Type B pancreatic cell (in vitro differentiated cells): ENCODE data around the gene PRAMEF27. TPM values are rescaled to one million over a fixed set of nuclear protein-coding genes. Genes with fewer than 3 reads are reported as not detected.
"Not testable (repeated sequence)": the region's sequence is repeated elsewhere in the genome, so short reads cannot be mapped to it uniquely, and the experiment has no call there.

Experiments
- DNase-seq: peaks from one replicate; pipeline ENCODE4 v3.0.0; 2021; ENCODE audit warnings: mixed read lengths; ENCODE audit not compliant: unreplicated experiment; ENCODE audit errors: extremely low spot score
- H3K27ac Mint-ChIP-seq: 2 replicates; pipeline ENCODE4 v1.8.0; 2021; ENCODE audit warnings: mild to moderate bottlenecking, mixed read lengths
- H3K27me3 Mint-ChIP-seq: 2 replicates; pipeline ENCODE4 v1.8.0; 2021; ENCODE audit warnings: mixed read lengths
- H3K36me3 Mint-ChIP-seq: 2 replicates; pipeline ENCODE4 v1.8.0; 2021; ENCODE audit warnings: mixed read lengths
- H3K4me1 Mint-ChIP-seq: one replicate; pipeline ENCODE4 v1.8.0; 2021; ENCODE audit warnings: mixed read lengths; ENCODE audit not compliant: unreplicated experiment
- H3K4me3 Mint-ChIP-seq: 2 replicates; pipeline ENCODE4 v1.8.0; 2021; ENCODE audit warnings: mild to moderate bottlenecking, mixed read lengths
- H3K9me3 Mint-ChIP-seq: 2 replicates; pipeline ENCODE4 v1.8.0; 2021; ENCODE audit warnings: mixed read lengths
- long read RNA-seq: library from polyadenylated mRNA; unstranded; transcript quantifications from one replicate; pipeline ENCODE4 v2.0.0, GENCODE V29; 2020
- total RNA-seq: library from RNA; stranded (reverse); gene quantifications from 2 replicates; pipeline ENCODE4 v1.2.1, GENCODE V29; 2021; ENCODE audit warnings: low replicate concordance

Gene PRAMEF27
- total RNA-seq = not detected in 2 replicates
- long read RNA-seq = 0 reads

- H3K27me3 Mint-ChIP-seq, H3K4me1 Mint-ChIP-seq, H3K9me3 Mint-ChIP-seq, H3K36me3 Mint-ChIP-seq, H3K27ac Mint-ChIP-seq, H3K4me3 Mint-ChIP-seq, DNase-seq: not testable (repeated sequence)
Observed at GRCh38 chr1:13056475-13056874, at the start of gene PRAMEF27. Gene PRAMEF27 (minus strand): TSS chr1:13056575. CDS start chr1:13053659, 2,916 bp downstream.

- not testable (repeated sequence) for DNase-seq, H3K4me3 Mint-ChIP-seq, H3K4me1 Mint-ChIP-seq
Observed at GRCh38 chr1:13070474-13070873, 14.1 kb upstream of the PRAMEF27 start, which contains the start of gene PRAMEF25. Gene PRAMEF25 (plus strand): TSS chr1:13070774. CDS start chr1:13073694, 2,920 bp downstream.

GRCh38 chr1:13019846-13020245, 36.5 kb downstream of the PRAMEF27 start:
- H3K9me3 Mint-ChIP-seq, H3K4me3 Mint-ChIP-seq, DNase-seq, H3K27ac Mint-ChIP-seq, H3K36me3 Mint-ChIP-seq, H3K4me1 Mint-ChIP-seq, H3K27me3 Mint-ChIP-seq: not testable (repeated sequence)

More at GRCh38 chr1:13070474-13070873, 14.1 kb upstream of the PRAMEF27 start, which contains the start of gene PRAMEF25:
- not testable (repeated sequence) for H3K27ac Mint-ChIP-seq, H3K36me3 Mint-ChIP-seq, H3K9me3 Mint-ChIP-seq, H3K27me3 Mint-ChIP-seq

- not testable (repeated sequence) for H3K27me3 Mint-ChIP-seq, H3K27ac Mint-ChIP-seq, H3K4me1 Mint-ChIP-seq, H3K9me3 Mint-ChIP-seq, H3K36me3 Mint-ChIP-seq, H3K4me3 Mint-ChIP-seq, DNase-seq
Observed at GRCh38 chr1:13011932-13012331, 44.4 kb downstream of the PRAMEF27 start.

- not testable (repeated sequence) for H3K4me1 Mint-ChIP-seq, H3K4me3 Mint-ChIP-seq, H3K27ac Mint-ChIP-seq, H3K9me3 Mint-ChIP-seq, H3K36me3 Mint-ChIP-seq, DNase-seq, H3K27me3 Mint-ChIP-seq
Observed at GRCh38 chr1:13009348-13009747, 47.0 kb downstream of the PRAMEF27 start.

GRCh38 chr1:13005732-13006131, 50.6 kb downstream of the PRAMEF27 start:
- H3K27me3 Mint-ChIP-seq, H3K36me3 Mint-ChIP-seq, H3K4me3 Mint-ChIP-seq, H3K9me3 Mint-ChIP-seq, H3K4me1 Mint-ChIP-seq, H3K27ac Mint-ChIP-seq, DNase-seq: not testable (repeated sequence)

Other genes with a start within 250 kb of the PRAMEF27 start
- gene PRAMEF11, start 225.2 kb downstream of the PRAMEF27 start, total RNA-seq = not detected in 2 replicates
- not detected in 2 replicates for gene HNRNPCL1, start 207.9 kb downstream of the PRAMEF27 start, total RNA-seq
- not detected in 2 replicates for gene PRAMEF2, start 199.5 kb downstream of the PRAMEF27 start, total RNA-seq
- not detected in 2 replicates for gene PRAMEF4, start 170.4 kb downstream of the PRAMEF27 start, total RNA-seq
- not detected in 2 replicates for gene PRAMEF10, start 158.3 kb downstream of the PRAMEF27 start, total RNA-seq
- not detected in 2 replicates for gene PRAMEF7, start 140.0 kb downstream of the PRAMEF27 start, total RNA-seq
- not detected in 2 replicates for gene PRAMEF6, start 109.0 kb downstream of the PRAMEF27 start, total RNA-seq
- gene HNRNPCL3, start 4.2 kb upstream of the PRAMEF27 start, total RNA-seq = not detected in 2 replicates
- not detected in 2 replicates for gene PRAMEF25, start 14.2 kb upstream of the PRAMEF27 start, total RNA-seq
- gene HNRNPCL2, start 60.3 kb upstream of the PRAMEF27 start, total RNA-seq = not detected in 2 replicates
- gene PRAMEF26, start 99.4 kb upstream of the PRAMEF27 start, total RNA-seq = not detected in 2 replicates
- not detected in 2 replicates for gene HNRNPCL4, start 109.1 kb upstream of the PRAMEF27 start, total RNA-seq
- gene PRAMEF9, start 115.3 kb upstream of the PRAMEF27 start, total RNA-seq = not detected in 2 replicates
- gene PRAMEF13, start 144.8 kb upstream of the PRAMEF27 start, total RNA-seq = not detected in 2 replicates
- not detected in 2 replicates for gene PRAMEF18, start 169.6 kb upstream of the PRAMEF27 start, total RNA-seq
- not detected in 2 replicates for gene PRAMEF5, start 197.6 kb upstream of the PRAMEF27 start, total RNA-seq
- gene PRAMEF8, start 228.6 kb upstream of the PRAMEF27 start, total RNA-seq = not detected in 2 replicates
- not detected in 2 replicates for gene PRAMEF33, start 247.0 kb upstream of the PRAMEF27 start, total RNA-seq